GM19099 (cell line): ENCODE measurements around the gene GNB5.
A peak's percentile ranks its signal among the peaks of the same experiment; 100 is the strongest.

Experiments used
- POLR2A ChIP-seq: IDR thresholded peaks from 3 replicates; pipeline ENCODE4 v1.6.1; 2011; ENCODE audit warnings: low read depth; ENCODE audit not compliant: insufficient read length; ENCODE audit errors: extremely low read depth

Gene GNB5

GRCh38 chr15:52191207-52191606 is at the start of gene GNB5:
Gene GNB5 (minus strand): TSS chr15:52191392. CDS start chr15:52184676, 6,716 bp downstream.
- TF ChIP-seq POLR2A: no peak

GRCh38 chr15:52240166-52240565 is 49.0 kb upstream of the GNB5 start:
- no peak for TF ChIP-seq POLR2A

GRCh38 chr15:52238149-52238548 is 47.0 kb upstream of the GNB5 start:
- TF ChIP-seq POLR2A: no peak

GRCh38 chr15:52236013-52236412 is 44.8 kb upstream of the GNB5 start:
- no peak for TF ChIP-seq POLR2A

- TF ChIP-seq POLR2A: peak; percentile 28
Observed at GRCh38 chr15:52234596-52235541, 43.7 kb upstream of the GNB5 start.

- TF ChIP-seq POLR2A: no peak
Observed at GRCh38 chr15:52233405-52233804, 42.2 kb upstream of the GNB5 start.

- TF ChIP-seq POLR2A: no peak
Observed at GRCh38 chr15:52232327-52232726, 41.1 kb upstream of the GNB5 start.

GRCh38 chr15:52230073-52230472 is 38.9 kb upstream of the GNB5 start:
- TF ChIP-seq POLR2A: no peak

GRCh38 chr15:52228921-52229320 is 37.7 kb upstream of the GNB5 start:
- no peak for TF ChIP-seq POLR2A

- no peak for TF ChIP-seq POLR2A
Observed at GRCh38 chr15:52227456-52227855, 36.3 kb upstream of the GNB5 start.

GRCh38 chr15:52225230-52225629 is 34.0 kb upstream of the GNB5 start:
- no peak for TF ChIP-seq POLR2A

- no peak for TF ChIP-seq POLR2A
Observed at GRCh38 chr15:52224211-52224610, 33.0 kb upstream of the GNB5 start.

GRCh38 chr15:52221730-52222129 is 30.5 kb upstream of the GNB5 start:
- no peak for TF ChIP-seq POLR2A

GRCh38 chr15:52220937-52221660 is 29.9 kb upstream of the GNB5 start:
- peak; percentile 21 for TF ChIP-seq POLR2A

- no peak for TF ChIP-seq POLR2A
Observed at GRCh38 chr15:52220251-52220650, 29.1 kb upstream of the GNB5 start.

GRCh38 chr15:52218816-52219215 is 27.6 kb upstream of the GNB5 start:
- TF ChIP-seq POLR2A: no peak
